A549 (cell line): ENCODE measurements around the gene NQO2.

Experiments
- CTCF ChIP-seq: fragments of >200 bp; sonication (Bioruptor Twin); formaldehyde crosslinking; IDR thresholded peaks from 3 replicates; pipeline ENCODE4 v1.5.1; 2016
- MAFK ChIP-seq: fragments of 450-650 bp; IDR thresholded peaks from 2 replicates; pipeline ENCODE4 v1.6.1; 2014; ENCODE audit not compliant: partially characterized antibody
- NFE2L2 ChIP-seq: fragments of 150-350 bp; conservative IDR thresholded peaks from 2 replicates; pipeline ENCODE4 v1.6.1; 2014; ENCODE audit warnings: low read length

- TF ChIP-seq MAFK, result no peak
- TF ChIP-seq CTCF, result no peak
- no peak for TF ChIP-seq NFE2L2
Observed at GRCh38 chr6:3032986-3033385, 33.3 kb downstream of the NQO2 start.
